Breast epithelium (tissue), 4 donors: ENCODE data around the gene XIRP2. TPM values are rescaled to one million over a fixed set of nuclear protein-coding genes. Genes with fewer than 3 reads are reported as not detected.

Experiments used
- DNase-seq, 2 donors: peaks; one replicate each; pipeline ENCODE4 v3.0.0-alpha.2; 2019; ENCODE audit warnings: low spot score in 2 of 2
- H3K27ac ChIP-seq, 2 donors: fragments of 200-600 bp; sonication (generic) in 1 of 2; one replicate each; pipeline ENCODE4 v1.5.1; 2016 to 2019; ENCODE audit warnings: mild to moderate bottlenecking in 1 of 2
- H3K27me3 ChIP-seq, 2 donors: fragments of 200-600 bp; sonication (generic) in 1 of 2; one replicate each; pipeline versions ENCODE4 v1.5.1 to v1.6.0; 2017 to 2019; ENCODE audit warnings: control low read depth in 1 of 2, mild to moderate bottlenecking in 1 of 2
- H3K36me3 ChIP-seq: fragments of 200-600 bp; one replicate; pipeline ENCODE4 v1.5.1; 2019
- H3K4me1 ChIP-seq, 2 donors: fragments of 200-600 bp; sonication (generic); one replicate each; pipeline ENCODE4 v1.5.1; 2016 to 2019; ENCODE audit warnings: control low read depth in 1 of 2
- H3K4me3 ChIP-seq, 3 donors: fragments of 200-600 bp; sonication (generic); 1 replicate in 2 of 3; 2 replicates in 1 of 3; pipeline ENCODE4 v1.5.1; 2016 to 2019; ENCODE audit warnings: mild to moderate bottlenecking in 3 of 3, moderate library complexity in 2 of 3
- H3K9me3 ChIP-seq, 2 donors: fragments of 200-600 bp; sonication (generic) in 1 of 2; one replicate each; pipeline ENCODE4 v1.5.1; 2016 to 2019; ENCODE audit warnings: control low read depth in 1 of 2
- CTCF ChIP-seq, 3 donors: fragments of 450-650 bp; IDR thresholded peaks; one replicate each; pipeline ENCODE4 v1.5.1; 2016 to 2017; ENCODE audit warnings: antibody characterized with exemption in 3 of 3, mild to moderate bottlenecking in 3 of 3, moderate library complexity in 3 of 3
- POLR2A ChIP-seq: fragments of 450-650 bp; IDR thresholded peaks from one replicate; pipeline ENCODE4 v1.6.1; 2016; ENCODE audit warnings: antibody characterized with exemption, mild to moderate bottlenecking, moderate library complexity
- POLR2AphosphoS5 ChIP-seq, 3 donors: sonication (generic); formaldehyde crosslinking; IDR thresholded peaks; one replicate each; pipeline ENCODE4 v1.6.1; 2017; ENCODE audit warnings: antibody characterized with exemption in 3 of 3
- intact Hi-C: fragments of 100-400 bp; cut with DNase I; formaldehyde crosslinking; loops from one replicate; pipeline ENCODE4 v1.15.1; 2023; ENCODE audit warnings: low total_unique reads
- total RNA-seq, 3 donors: library from RNA; depleted of rRNA; stranded (reverse); fragments of >200 nt; gene quantifications; one replicate each; pipeline ENCODE4 v1.1.0, GENCODE V29; 2016

XIRP2 gene
- total RNA-seq, 3 donors from 2014 or later, result not detected

GRCh38 chr2:166862468-166863132, 25.7 kb upstream of the XIRP2 start:
- DNase-seq, result no peak
- H3K9me3 ChIP-seq, result no peaks in the 10 kb centered on the region
- no peak overlapping the region for H3K4me3 ChIP-seq
- H3K36me3 ChIP-seq, result no peaks in the 10 kb centered on the region
- H3K27me3 ChIP-seq, result no peaks in the 10 kb centered on the region
- H3K27ac ChIP-seq, result no peak overlapping the region
- intact Hi-C loops, result no loop called here
- TF ChIP-seq CTCF (IDR thresholded peaks at IDR 0.05) (no peak), POLR2A (no peak), POLR2AphosphoS5 (IDR thresholded peaks at IDR 0.05) (no peak)
- no peaks in the 10 kb centered on the region for H3K4me1 ChIP-seq

- DNase-seq, result no peak
- Histone ChIP-seq H3K36me3 (no peaks in the 10 kb centered on the region), H3K27me3 (no peaks in the 10 kb centered on the region), H3K4me3 (no peak overlapping the region), H3K9me3 (no peaks in the 10 kb centered on the region), H3K27ac (no peak overlapping the region), H3K4me1 (no peaks in the 10 kb centered on the region)
- intact Hi-C loops, result no loop called here
- TF ChIP-seq POLR2A, result no peak
- no peak for TF ChIP-seq CTCF (IDR thresholded peaks at IDR 0.05)
- no peak for TF ChIP-seq POLR2AphosphoS5 (IDR thresholded peaks at IDR 0.05)
Observed at GRCh38 chr2:166867874-166868514, 20.3 kb upstream of the XIRP2 start.

GRCh38 chr2:166870346-166870745, 17.9 kb upstream of the XIRP2 start:
- TF ChIP-seq CTCF (IDR thresholded peaks at IDR 0.05), result no peak
- no peak for TF ChIP-seq POLR2A
- no peak for TF ChIP-seq POLR2AphosphoS5 (IDR thresholded peaks at IDR 0.05)
- H3K27me3 ChIP-seq, result no peaks in the 10 kb centered on the region
- no peak overlapping the region for H3K27ac ChIP-seq
- no peaks in the 10 kb centered on the region for H3K4me1 ChIP-seq
- no peaks in the 10 kb centered on the region for H3K36me3 ChIP-seq
- DNase-seq, result no peak
- intact Hi-C loops, result no loop called here
- H3K4me3 ChIP-seq, result no peak overlapping the region
- no peaks in the 10 kb centered on the region for H3K9me3 ChIP-seq

DNA sequence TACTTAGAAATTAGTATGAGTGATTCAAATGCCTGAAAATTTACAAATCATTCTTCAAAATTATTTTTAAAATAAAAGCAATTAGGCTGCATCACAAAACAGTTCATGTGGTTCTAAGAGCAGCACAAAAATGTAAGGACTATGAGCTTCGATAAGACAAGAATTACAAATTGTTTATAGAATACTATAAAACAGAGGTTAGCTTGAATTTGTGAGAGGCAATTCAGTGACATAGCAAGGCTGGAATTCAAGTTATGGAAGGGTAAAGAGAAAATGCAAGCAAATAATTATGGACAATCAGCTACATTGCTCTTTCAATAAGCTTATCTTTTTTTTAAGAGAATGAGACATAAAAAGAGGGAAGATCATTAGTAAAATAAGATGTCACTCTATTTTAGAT, 7.1 kb upstream of the XIRP2 start:
- no peak for TF ChIP-seq POLR2AphosphoS5 (IDR thresholded peaks at IDR 0.05)
- TF ChIP-seq CTCF (IDR thresholded peaks at IDR 0.05), result no peak
- no peak for TF ChIP-seq POLR2A

GRCh38 chr2:166882851-166883250, 5.4 kb upstream of the XIRP2 start:
- no peak for DNase-seq
- Histone ChIP-seq H3K27me3 (no peaks in the 10 kb centered on the region), H3K4me3 (no peak overlapping the region), H3K4me1 (no peaks in the 10 kb centered on the region), H3K27ac (no peak overlapping the region), H3K36me3 (no peaks in the 10 kb centered on the region), H3K9me3 (no peaks in the 10 kb centered on the region)
- intact Hi-C loops, result no loop called here
- TF ChIP-seq POLR2A (no peak), POLR2AphosphoS5 (IDR thresholded peaks at IDR 0.05) (no peak), CTCF (IDR thresholded peaks at IDR 0.05) (no peak)

More for the DNA sequence above, 7.1 kb upstream of the XIRP2 start:
- no peak overlapping the region for H3K4me3 ChIP-seq
- H3K27ac ChIP-seq, result no peak overlapping the region
- no peaks in the 10 kb centered on the region for H3K4me1 ChIP-seq
- H3K27me3 ChIP-seq, result no peaks in the 10 kb centered on the region
- intact Hi-C loops, result no loop called here
- H3K36me3 ChIP-seq, result no peaks in the 10 kb centered on the region
- no peak for DNase-seq
- no peaks in the 10 kb centered on the region for H3K9me3 ChIP-seq
